Right lobe of liver (tissue), 4 donors: Measurements from ENCODE around the gene SOWAHB.

Experiments
- POLR2A ChIP-seq: fragments of 450-650 bp; IDR thresholded peaks from one replicate; pipeline ENCODE4 v1.6.1; 2017; ENCODE audit warnings: antibody characterized with exemption, mild to moderate bottlenecking
- TF ChIP-seq, protein P1 (sequence below), 4 donors: fragments of 200-600 bp in 3 of 4; fragments of 450-650 bp in 1 of 4; IDR thresholded peaks; one replicate each; pipeline versions ENCODE4 v1.5.1 to v1.8.0; 2016 to 2022; ENCODE audit warnings: antibody characterized with exemption in 4 of 4, mild to moderate bottlenecking in 2 of 4
- donor health status: DM: no; HTN: no; CAD: no.
- donor health status: DM: no; HTN: no; CAD: no.
- donor health status: DM: no; HTN: yes; CAD: no.

DNA sequence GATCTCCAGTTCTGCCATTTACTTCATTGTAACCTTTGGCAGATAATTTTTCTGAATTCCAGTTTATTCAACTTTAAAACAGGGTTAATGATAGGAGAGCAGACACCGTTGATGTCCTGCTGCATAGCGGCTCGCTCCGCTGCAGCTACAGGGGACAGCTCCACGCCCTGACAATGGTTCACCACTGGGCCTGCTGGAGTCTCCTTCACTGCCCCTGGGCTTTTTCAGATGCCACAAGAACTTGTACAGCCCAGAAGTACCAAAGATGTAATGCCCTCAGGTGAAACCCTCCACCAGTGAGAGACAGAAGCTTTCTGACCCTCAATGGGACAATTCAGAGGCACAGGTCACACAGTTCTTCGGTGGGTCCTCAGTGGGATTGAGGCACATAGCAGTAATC is 28.9 kb upstream of the SOWAHB start:
- TF ChIP-seq, protein P1, sequence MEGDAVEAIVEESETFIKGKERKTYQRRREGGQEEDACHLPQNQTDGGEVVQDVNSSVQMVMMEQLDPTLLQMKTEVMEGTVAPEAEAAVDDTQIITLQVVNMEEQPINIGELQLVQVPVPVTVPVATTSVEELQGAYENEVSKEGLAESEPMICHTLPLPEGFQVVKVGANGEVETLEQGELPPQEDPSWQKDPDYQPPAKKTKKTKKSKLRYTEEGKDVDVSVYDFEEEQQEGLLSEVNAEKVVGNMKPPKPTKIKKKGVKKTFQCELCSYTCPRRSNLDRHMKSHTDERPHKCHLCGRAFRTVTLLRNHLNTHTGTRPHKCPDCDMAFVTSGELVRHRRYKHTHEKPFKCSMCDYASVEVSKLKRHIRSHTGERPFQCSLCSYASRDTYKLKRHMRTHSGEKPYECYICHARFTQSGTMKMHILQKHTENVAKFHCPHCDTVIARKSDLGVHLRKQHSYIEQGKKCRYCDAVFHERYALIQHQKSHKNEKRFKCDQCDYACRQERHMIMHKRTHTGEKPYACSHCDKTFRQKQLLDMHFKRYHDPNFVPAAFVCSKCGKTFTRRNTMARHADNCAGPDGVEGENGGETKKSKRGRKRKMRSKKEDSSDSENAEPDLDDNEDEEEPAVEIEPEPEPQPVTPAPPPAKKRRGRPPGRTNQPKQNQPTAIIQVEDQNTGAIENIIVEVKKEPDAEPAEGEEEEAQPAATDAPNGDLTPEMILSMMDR (IDR thresholded peaks at IDR 0.05) = no peak
- TF ChIP-seq POLR2A = no peak
